K562 (cell line): Measurements from ENCODE around the gene CHERP. TPM values are rescaled to one million over a fixed set of nuclear protein-coding genes. Genes with fewer than 3 reads are reported as not detected.

ENCODE experiments used
- CEBPB ChIP-seq: fragments of 450-650 bp; IDR thresholded peaks from 2 replicates; pipeline ENCODE4 v1.6.1; 2016; ENCODE audit warnings: missing genetic modification characterization, missing compliant biosample characterization
- CSDE1 ChIP-seq, 2 experiments: fragments of 450-650 bp; IDR thresholded peaks; 2 replicates each; pipeline ENCODE4 v1.6.1; 2016; ENCODE audit warnings: mild to moderate bottlenecking in 1 of 2
- FOXA3 ChIP-seq, 2 experiments: fragments of 450-650 bp in 1 of 2; sonication (generic) in 1 of 2; formaldehyde crosslinking; IDR thresholded peaks in 1 of 2; conservative IDR thresholded peaks in 1 of 2; 2 replicates each; pipeline versions ENCODE4 v1.4.0 to v1.8.0; 2020 to 2022; ENCODE audit warnings: mild to moderate bottlenecking in 2 of 2, missing genetic modification reagents in 1 of 2
- HDAC3 ChIP-seq: fragments of 450-650 bp; IDR thresholded peaks from 2 replicates; pipeline ENCODE4 v1.6.1; 2018; ENCODE audit warnings: borderline replicate concordance, mild to moderate bottlenecking, moderate library complexity; ENCODE audit not compliant: partially characterized antibody
- MNT ChIP-seq, 2 experiments: fragments of 450-650 bp; conservative IDR thresholded peaks; 2 replicates each; pipeline ENCODE4 v1.6.1; 2017; ENCODE audit warnings: mild to moderate bottlenecking in 2 of 2, moderate library complexity in 2 of 2
- NBN ChIP-seq: fragments of 450-650 bp; IDR thresholded peaks from 2 replicates; pipeline ENCODE4 v1.6.1; 2016; ENCODE audit warnings: low read depth, mild to moderate bottlenecking
- RBM25 ChIP-seq: fragments of 200-400 bp; formaldehyde crosslinking; IDR thresholded peaks from 2 replicates; pipeline ENCODE4 v1.6.1; 2018; ENCODE audit warnings: low read length, low read depth, moderate library complexity; ENCODE audit not compliant: severe bottlenecking
- RUNX1 ChIP-seq: sonication (generic); IDR thresholded peaks from 2 replicates; pipeline ENCODE4 v1.6.1; 2016; ENCODE audit warnings: antibody characterized with exemption, low read depth
- STAT5B ChIP-seq: fragments of 250-450 bp; sonication (Bioruptor Pico); IDR thresholded peaks from 2 replicates; pipeline ENCODE4 v1.8.0; 2021; ENCODE audit warnings: mild to moderate bottlenecking, inconsistent platforms
- TCF15 ChIP-seq: fragments of 250-450 bp; sonication (Bioruptor Pico); IDR thresholded peaks from 2 replicates; pipeline ENCODE4 v1.8.0; 2022; ENCODE audit warnings: moderate library complexity, mild to moderate bottlenecking, inconsistent platforms
- ZBTB40 ChIP-seq, 2 experiments: fragments of 450-650 bp in 1 of 2; sonication (generic) in 1 of 2; formaldehyde crosslinking in 1 of 2; IDR thresholded peaks; 2 replicates each; pipeline versions ENCODE4 v1.7.1 to v1.9.0; 2016 to 2022; ENCODE audit warnings: inconsistent platforms in 1 of 2, mild to moderate bottlenecking in 1 of 2, missing genetic modification reagents in 1 of 2
- ZNF518B ChIP-seq: fragments of 250-450 bp; sonication (Bioruptor Pico); IDR thresholded peaks from 2 replicates; pipeline ENCODE4 v1.5.0; 2021; ENCODE audit warnings: mild to moderate bottlenecking, moderate library complexity
- polyA plus RNA-seq, 8 experiments: library from polyadenylated mRNA; depleted of rRNA in 4 of 8; stranded (reverse) in 5 of 8; unstranded in 3 of 8; fragments of >200 nt; fragmentation: Nextera tagmentation in 2 of 8; fragmentation: Illumina TruSeq in 1 of 8; extraction: Ambion mirVana in 2 of 8; extraction: Trizol in 1 of 8; gene quantifications; 2 replicates each; pipeline versions ENCODE4 v1.2.1 to v1.2.3, GENCODE V29; 2011 to 2014; ENCODE audit warnings: inconsistent platforms in 1 of 8, missing spikeins in 1 of 8
- total RNA-seq, 7 experiments: library from RNA; depleted of rRNA in 6 of 7; stranded (reverse); fragments of >200 nt in 6 of 7; fragmentation: Illumina TruSeq in 2 of 7; extraction: Trizol in 2 of 7; gene quantifications; 2 replicates each; pipeline versions ENCODE4 v1.2.1 to v1.2.3, GENCODE V29; 2011 to 2021; ENCODE audit warnings: low replicate concordance in 1 of 7

The CHERP gene
- total and polyA plus RNA-seq, 9 of the 15 experiments (the other 6 are each of a cell fraction or from before 2014, with no cell fraction given) = 0.60 to 85.1 (median 7.8) TPM

- TF ChIP-seq ZNF518B (CRISPR knock-in tag) (no peak), RUNX1 (no peak), CEBPB (no peak), STAT5B (CRISPR knock-in tag) (no peak), HDAC3 (no peak), RBM25 (peak; percentile 86), CSDE1 (IDR thresholded peaks at IDR 0.05) (peak in 1 of 2 experiments; percentile 92; a peak in 2 of 4 replicates), MNT (conservative IDR thresholded peaks at IDR 0.05) (peak; percentile 86 to 92), TCF15 (CRISPR knock-in tag) (no peak), FOXA3 (CRISPR knock-in tag; conservative IDR thresholded peaks at IDR 0.05 in 1 of 2, IDR thresholded peaks at IDR 0.05 in 1 of 2) (no peak), ZBTB40 (IDR thresholded peaks at IDR 0.05) (no peak), ZBTB40 (CRISPR knock-in tag; IDR thresholded peaks at IDR 0.05) (no peak), NBN (no peak)
These were observed 46.1 kb downstream of the CHERP start, which contains the start of the genes C19orf44 and CALR3 (continued) for GRCh38 chr19:16495982-16496612.
